ENCODE results near the gene LRRC74A. TPM values are rescaled to one million over a fixed set of nuclear protein-coding genes. Genes with fewer than 3 reads are reported as not detected.

Gene LRRC74A
- polyA plus RNA-seq, 1 donor (not counting 4 experiments of a cell fraction or from before 2014, with no cell fraction given), result not detected

GRCh38 chr14:76810953-76811400 is 15.2 kb upstream of the LRRC74A start:
- FAIRE-seq (peak; percentile 65), DNase-seq (ENCODE audit: low read depth, low spot score) (no peak)
- no peaks in the 10 kb centered on the region for H4K20me1 ChIP-seq (ENCODE audit: control insufficient read depth, extremely low read depth, insufficient read depth, low read length)

GRCh38 chr14:76811561-76811960 is 14.6 kb upstream of the LRRC74A start:
- dilution Hi-C loops (cut with MboI; ENCODE audit: extremely low pct_ligation_motif_present, low sequenced_read_pairs), result no loop called here
- H3K27me3 ChIP-seq (ENCODE audit: control insufficient read depth, extremely low read depth, insufficient read depth, low read length), result no peaks in the 10 kb centered on the region
- peak overlapping the region; percentile 87 for H3K9ac ChIP-seq (ENCODE audit: control insufficient read depth, extremely low read depth, insufficient read depth, low read length)
- peaks cover 9 to 14% of the 10 kb centered on the region in 2 experiments for H3K36me3 ChIP-seq (ENCODE audit: control insufficient read depth in 2 of 2, extremely low read depth in 1 of 2, insufficient read depth in 2 of 2, low read length in 2 of 2)
- peak overlapping the region; percentile 98 for H3K4me2 ChIP-seq (ENCODE audit: control insufficient read depth, extremely low read depth, insufficient read depth, low read depth, low read length)
- peak overlapping the region; percentile 78 to 90 (median 90) for H3K4me3 ChIP-seq (ENCODE audit: control insufficient read depth in 2 of 3, extremely low read depth in 1 of 3, insufficient read depth in 2 of 3, low read depth in 1 of 3, low read length in 3 of 3)
- no peaks in the 10 kb centered on the region for H4K20me1 ChIP-seq (ENCODE audit: control insufficient read depth, extremely low read depth, insufficient read depth, low read length)
- H3K4me1 ChIP-seq (ENCODE audit: control insufficient read depth, extremely low read depth, insufficient read depth, low read length), result peaks cover 11% of the 10 kb centered on the region
- FAIRE-seq (no peak), DNase-seq (ENCODE audit: low read depth, low spot score) (no peak)
- H2AFZ ChIP-seq (ENCODE audit: control insufficient read depth, low read length), result peak overlapping the region; percentile 86
- peaks cover 7% of the 10 kb centered on the region for H3K79me2 ChIP-seq (ENCODE audit: control insufficient read depth, insufficient read depth, low read length)
- peak overlapping the region; percentile 72 for H3K27ac ChIP-seq (ENCODE audit: control insufficient read depth, insufficient read depth, low read length)
- H3K9me1 ChIP-seq (ENCODE audit: control insufficient read depth, extremely low read depth, insufficient read depth, low read length), result no peaks in the 10 kb centered on the region
- H3K9me3 ChIP-seq (ENCODE audit: control insufficient read depth, low read depth, low read length), result no peaks in the 10 kb centered on the region
- TF ChIP-seq CTCF (optimal IDR thresholded peaks at IDR 0.05 in 1 of 3, IDR thresholded peaks at IDR 0.05 in 1 of 3, conservative IDR thresholded peaks at IDR 0.05 in 1 of 3; ENCODE audit: extremely low read depth in 1 of 3, insufficient read depth in 2 of 3, low read length in 3 of 3) (no peak), EZH2 (IDR thresholded peaks at IDR 0.05; ENCODE audit: low read length) (no peak)

More at GRCh38 chr14:76810953-76811400, 15.2 kb upstream of the LRRC74A start:
- Histone ChIP-seq H3K9me3 (ENCODE audit: control insufficient read depth, low read depth, low read length) (no peaks in the 10 kb centered on the region), H2AFZ (ENCODE audit: control insufficient read depth, low read length) (peak overlapping the region; percentile 91), H3K9me1 (ENCODE audit: control insufficient read depth, extremely low read depth, insufficient read depth, low read length) (no peaks in the 10 kb centered on the region), H3K27ac (ENCODE audit: control insufficient read depth, insufficient read depth, low read length) (peak overlapping the region; percentile 72), H3K4me1 (ENCODE audit: control insufficient read depth, extremely low read depth, insufficient read depth, low read length) (peaks cover 11% of the 10 kb centered on the region), H3K4me3 (ENCODE audit: control insufficient read depth in 2 of 3, extremely low read depth in 1 of 3, insufficient read depth in 2 of 3, low read depth in 1 of 3, low read length in 3 of 3) (peak overlapping the region in 2 of 3 experiments; percentile 90), H3K79me2 (ENCODE audit: control insufficient read depth, insufficient read depth, low read length) (peaks cover 7% of the 10 kb centered on the region), H3K36me3 (ENCODE audit: control insufficient read depth in 2 of 2, extremely low read depth in 1 of 2, insufficient read depth in 2 of 2, low read length in 2 of 2) (peaks cover 10 to 14% of the 10 kb centered on the region in 2 experiments), H3K4me2 (ENCODE audit: control insufficient read depth, extremely low read depth, insufficient read depth, low read depth, low read length) (peak overlapping the region; percentile 98), H3K9ac (ENCODE audit: control insufficient read depth, extremely low read depth, insufficient read depth, low read length) (peak overlapping the region; percentile 87), H3K27me3 (ENCODE audit: control insufficient read depth, extremely low read depth, insufficient read depth, low read length) (no peaks in the 10 kb centered on the region)
- TF ChIP-seq CTCF (optimal IDR thresholded peaks at IDR 0.05 in 1 of 3, IDR thresholded peaks at IDR 0.05 in 1 of 3, conservative IDR thresholded peaks at IDR 0.05 in 1 of 3; ENCODE audit: extremely low read depth in 1 of 3, insufficient read depth in 2 of 3, low read length in 3 of 3), result peak; percentile 62 to 77 (median 63)
- TF ChIP-seq EZH2 (IDR thresholded peaks at IDR 0.05; ENCODE audit: low read length), result no peak
- dilution Hi-C loops (cut with MboI; ENCODE audit: extremely low pct_ligation_motif_present, low sequenced_read_pairs), result no loop called here

Measured in keratinocyte (primary cell).